NCI-H748 treated with DMSO at 0.1 percent for 48 hours (cell line): ENCODE measurements around the gene RAB3GAP2.
"Not testable (repeated sequence)": the region's sequence is repeated elsewhere in the genome, so short reads cannot be mapped to it uniquely, and the experiment has no call there.

Source experiments
- DNase-seq: peaks from one replicate; lab custom pipeline; 2025; lab: John Stamatoyannopoulos, UW

Gene RAB3GAP2

DNA sequence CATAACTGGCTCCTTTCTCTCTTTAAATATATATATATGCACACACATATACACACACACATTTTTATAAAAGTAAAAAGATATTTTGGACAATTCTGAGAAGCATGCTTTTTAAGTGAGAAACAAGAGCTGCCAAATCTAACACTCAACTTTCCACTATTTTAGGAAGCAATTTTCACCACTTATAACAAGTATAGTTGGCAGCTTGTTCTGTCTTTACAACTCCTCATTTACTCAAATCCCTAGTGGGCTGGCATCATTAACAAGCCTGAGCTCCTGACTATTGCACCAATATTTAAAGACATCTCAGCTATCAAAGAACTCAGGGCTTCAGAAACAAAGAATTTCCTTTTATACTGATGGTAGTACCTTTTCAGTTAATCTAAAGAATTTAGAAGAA, 76.6 kb downstream of the RAB3GAP2 start:
- DNase-seq, result no peak

DNA sequence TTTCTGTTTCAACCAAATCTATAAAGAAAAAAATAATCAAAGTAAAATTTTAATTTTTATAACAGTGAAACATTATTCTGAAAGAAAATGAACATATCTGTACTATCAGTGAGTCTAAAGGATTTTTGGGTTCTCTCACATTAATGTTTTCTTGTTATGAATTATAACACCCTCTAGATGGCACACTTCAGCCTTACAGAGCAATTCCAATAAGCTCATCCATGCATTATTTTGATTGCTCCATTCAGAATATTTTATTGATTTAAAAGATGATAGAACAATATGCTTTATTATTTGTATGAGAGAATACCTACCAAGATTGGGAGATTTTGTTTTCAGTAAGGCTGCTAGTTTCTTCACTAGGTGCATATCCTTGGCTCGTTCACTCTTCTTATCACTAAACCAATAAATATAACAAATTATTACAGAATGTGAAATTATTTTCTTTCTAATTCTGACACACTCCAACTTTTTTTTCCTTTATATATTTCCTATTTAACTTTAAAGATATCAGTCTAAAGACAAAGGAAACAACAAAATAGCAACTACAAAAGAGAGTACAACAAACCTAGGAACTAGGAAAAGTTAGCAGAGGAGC, 82.4 kb downstream of the RAB3GAP2 start:
- no peak for DNase-seq

DNA sequence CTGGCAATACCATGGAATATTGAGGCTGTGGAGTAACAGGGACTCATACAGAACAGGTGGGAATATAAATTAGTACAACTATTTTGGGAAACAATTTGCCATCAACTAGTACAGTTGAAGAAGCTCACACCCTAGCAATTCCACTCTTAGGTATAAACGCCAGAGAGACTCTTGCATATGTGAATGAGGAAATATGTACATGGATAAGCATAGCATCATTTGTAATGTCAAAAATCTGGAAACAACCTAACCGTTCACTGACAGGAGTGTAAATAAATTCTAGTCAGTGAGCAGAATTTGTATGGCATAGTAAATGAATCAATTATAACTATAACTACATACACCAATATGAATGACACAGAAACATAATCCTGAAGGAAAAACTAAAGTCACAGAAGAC, 83.7 kb downstream of the RAB3GAP2 start:
- DNase-seq, result no peak

DNA sequence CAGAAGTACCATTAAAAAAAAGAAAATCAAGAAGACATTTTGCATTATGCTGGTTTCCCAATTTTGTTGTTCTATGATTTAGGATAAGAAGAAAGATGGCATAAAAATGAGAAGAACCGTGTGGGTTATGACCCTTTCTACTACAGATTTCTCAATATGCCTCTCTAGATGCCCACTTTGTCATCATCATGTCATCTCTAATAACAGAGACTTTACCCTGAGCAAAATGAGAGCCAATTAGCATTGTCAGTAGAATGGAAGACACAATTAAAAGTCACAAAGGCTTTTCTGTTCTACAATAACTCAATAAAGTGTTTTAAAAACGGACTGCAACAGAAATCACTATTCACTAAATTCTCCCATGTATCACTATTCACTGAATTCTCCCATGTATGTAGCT, 85.5 kb downstream of the RAB3GAP2 start:
- no peak for DNase-seq

DNA sequence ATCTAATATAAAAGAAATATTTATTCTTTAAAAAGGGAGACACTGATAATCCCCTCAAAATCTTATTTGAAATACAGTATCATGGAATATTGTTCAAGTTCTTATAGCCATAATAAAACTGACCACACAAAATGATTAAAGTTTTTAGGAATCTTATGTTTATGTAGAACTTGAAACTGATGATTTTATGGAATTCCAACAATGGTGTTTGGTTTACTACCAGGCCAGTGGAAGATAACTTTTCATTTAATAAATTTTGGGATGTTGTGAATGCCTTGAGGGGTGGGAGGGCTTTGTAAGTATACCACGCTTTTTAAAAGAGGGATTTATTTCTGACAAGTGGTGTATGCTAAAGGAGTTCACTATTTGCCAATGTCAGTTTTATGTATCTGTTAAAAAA, 87.7 kb downstream of the RAB3GAP2 start:
- no peak for DNase-seq

DNA sequence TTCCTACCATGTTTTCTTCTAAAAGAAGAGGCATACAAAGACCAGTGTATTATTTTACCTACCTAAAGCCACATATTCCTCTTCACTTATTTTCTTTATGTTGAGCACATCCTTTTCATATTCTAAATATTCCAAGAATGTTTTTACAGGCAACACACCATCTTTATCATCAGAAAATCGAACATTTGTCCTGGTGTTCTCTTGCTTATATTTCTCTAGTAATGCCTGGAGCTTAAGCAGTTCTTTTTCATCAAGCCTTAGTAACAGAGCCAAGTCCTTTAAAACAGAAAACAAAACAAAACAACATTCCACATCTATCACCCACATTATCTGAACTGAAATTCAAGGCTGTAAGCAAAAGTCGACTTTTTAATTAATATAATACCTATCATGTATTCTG, 89.6 kb downstream of the RAB3GAP2 start:
- DNase-seq, result no peak

DNA sequence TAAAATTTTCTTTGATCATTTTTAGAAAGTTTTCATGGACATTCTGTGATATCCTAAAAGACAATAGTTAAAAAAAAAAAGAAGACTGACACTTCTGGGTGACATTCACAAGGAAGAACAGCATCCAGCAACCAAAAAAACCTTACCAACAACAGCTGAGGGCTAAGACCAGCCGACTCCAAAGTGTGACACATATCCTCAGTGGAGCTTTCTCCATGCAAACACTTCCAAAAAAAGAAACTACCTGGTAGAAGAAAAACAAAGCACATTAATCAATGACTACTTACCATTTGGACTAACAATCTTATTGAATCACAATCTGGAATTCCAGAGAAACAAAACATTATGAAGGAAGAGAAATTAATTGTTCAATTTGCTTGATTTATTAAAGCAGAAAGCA, 90.1 kb downstream of the RAB3GAP2 start:
- DNase-seq, result no peak

DNA sequence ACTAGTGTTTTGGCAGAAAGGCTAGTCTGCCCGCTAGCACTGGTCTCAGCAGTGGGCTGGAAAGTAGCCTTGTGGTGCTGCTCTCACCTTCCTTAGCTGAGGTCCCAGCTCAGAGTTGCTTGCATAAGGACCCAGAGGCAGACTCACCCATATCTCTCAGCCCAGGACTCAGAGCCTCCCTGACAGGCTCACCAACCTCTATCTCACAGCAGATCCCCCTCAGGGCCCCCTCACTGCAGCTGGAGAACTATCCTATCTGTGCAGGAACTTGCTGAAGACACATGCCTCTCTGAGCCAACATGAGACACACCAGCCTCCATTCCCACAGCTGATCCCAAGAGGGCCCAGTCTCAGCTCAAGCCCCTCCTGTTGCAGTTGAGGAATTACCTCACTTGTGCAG, 95.7 kb downstream of the RAB3GAP2 start:
- no peak for DNase-seq

DNA sequence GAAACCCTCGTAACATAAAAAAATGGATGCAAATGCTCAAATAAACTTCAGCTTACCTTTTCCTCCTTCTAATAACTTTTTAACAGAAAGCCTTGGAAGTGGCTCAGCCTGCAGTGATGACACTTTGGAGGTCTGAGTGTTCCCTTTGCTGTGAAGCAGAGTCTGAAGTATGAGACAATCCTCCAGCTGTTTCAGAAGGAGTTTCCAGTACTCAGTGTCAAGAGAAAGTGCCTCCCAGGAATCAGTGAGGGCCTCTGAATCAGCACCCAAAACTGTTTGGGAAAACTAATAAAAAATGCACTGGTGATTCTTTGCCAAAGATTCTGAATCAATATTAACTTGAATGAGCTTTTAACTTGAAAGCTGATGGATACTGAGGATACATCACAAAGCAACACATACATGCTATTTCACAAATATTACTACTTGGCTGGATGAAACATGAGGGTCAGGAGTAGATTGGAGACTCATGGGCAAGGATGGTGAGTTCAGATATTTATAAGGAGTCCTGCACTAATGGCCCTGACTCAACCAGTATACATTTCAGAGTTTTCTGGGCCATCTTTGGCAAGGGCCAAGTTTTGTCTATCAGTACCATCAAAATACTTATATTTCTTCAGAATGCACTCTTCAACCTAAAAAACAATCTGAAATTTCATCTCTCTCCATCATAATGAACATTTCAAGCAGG, 101.3 kb downstream of the RAB3GAP2 start:
- no peak for DNase-seq

DNA sequence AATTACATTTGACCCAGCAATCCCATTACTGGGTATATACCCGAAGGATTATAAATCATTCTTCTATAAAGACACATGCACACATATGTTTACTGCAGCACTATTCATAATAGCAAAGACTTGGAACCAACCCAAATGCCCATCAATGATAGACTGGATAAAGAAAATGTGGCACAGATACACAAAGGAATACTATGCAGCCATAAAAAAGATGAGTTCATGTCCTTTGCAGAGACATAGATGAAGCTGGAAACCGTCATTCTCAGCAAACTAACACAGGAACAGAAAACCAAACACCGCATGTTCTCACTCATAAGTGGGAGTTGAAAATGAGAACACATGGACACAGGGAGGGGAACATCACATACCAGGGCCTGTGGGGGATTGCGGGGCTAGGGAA, 102.4 kb downstream of the RAB3GAP2 start:
- DNase-seq, result not testable (repeated sequence)

DNA sequence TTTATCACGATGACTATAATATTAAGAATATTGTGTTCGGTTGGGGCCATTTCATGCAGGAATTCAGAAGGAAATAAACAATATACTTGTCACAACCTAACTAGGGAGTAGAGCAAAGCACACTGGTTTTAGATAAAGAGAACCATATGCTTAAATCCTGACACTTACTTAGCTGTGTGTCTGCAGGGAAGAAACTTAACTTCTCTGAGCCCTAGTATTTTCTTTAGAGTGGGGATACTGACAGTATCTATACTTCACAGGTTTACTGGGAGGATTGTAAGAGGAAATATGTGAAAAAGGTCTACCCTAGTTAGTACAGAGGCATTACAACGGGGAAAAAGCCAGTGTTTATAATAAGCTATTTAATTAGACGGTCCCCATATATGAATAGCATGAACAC, 105.4 kb downstream of the RAB3GAP2 start:
- DNase-seq, result no peak

DNA sequence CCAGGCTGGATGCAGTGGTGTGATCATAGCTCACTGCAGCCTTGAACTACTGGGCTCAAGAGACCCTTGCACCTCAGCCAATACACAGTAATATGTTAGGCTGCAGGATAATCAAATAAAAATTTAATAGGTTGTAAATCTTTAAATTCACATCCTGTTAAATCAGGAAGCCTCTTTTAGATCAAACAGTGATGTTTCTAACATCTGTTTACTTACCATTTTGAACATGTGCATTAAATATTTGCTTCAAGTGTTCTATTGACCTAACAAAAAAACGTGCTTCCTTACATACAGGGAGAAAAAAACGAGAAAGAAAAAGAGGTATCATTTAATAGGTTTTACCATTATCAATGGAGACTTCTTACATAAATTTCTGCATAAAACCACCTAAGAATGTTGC, 107.7 kb downstream of the RAB3GAP2 start:
- DNase-seq, result no peak

DNA sequence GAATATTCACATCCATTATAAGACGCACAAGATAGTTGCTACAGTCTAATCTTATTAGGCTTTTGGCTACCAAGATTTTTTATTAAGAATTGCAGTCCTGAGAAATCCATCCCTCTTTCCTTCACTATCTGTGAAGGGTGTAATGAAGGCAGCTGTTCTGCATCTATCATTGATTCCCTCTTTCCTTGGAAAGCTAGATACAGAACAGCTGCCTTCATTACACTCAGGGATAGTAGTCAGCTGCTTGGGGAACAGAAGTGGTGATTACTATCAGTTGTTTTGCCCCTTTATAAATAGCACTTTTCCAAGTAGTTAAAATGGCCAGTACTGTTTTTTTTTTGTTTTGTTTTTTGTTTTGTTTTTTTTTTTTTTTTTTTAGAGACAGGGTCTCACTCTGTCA, 108.1 kb downstream of the RAB3GAP2 start:
- DNase-seq, result no peak

DNA sequence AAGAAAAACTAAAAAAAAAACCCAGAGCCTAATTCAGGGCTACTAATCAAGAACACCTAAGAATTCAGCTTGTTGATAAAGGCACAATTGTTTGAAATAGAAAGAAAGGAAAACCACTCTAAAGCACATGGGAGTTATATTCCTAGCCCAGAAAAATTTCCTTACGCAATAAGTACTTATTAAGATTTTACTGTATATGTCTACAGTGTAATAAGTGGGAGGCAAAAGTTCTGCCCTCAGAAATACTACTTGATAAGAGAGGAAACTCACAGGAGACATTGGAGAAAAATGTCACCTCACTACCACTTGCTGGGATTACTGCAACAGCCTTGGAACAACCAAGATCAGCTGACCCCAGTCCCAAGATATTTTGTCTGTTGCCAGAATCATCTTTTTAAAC, 112.2 kb downstream of the RAB3GAP2 start:
- no peak for DNase-seq

DNA sequence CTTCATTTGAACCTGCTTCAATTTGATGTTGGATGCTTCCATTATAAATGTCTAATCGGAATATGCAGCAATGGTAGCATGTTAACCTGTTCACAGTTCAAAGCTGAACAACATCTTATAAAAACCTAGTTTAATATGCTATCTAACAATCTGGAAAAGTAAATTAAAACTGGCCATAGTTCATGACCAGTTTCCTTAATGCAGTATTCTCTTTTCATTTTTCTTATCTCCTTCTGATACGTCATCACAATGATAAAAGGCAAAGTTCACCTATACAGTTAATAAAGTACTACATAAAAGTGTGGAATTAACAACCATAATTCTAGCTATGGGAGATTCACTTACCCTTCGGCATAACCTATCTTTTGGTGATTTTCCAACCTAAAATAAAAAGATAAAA, 113.2 kb downstream of the RAB3GAP2 start:
- no peak for DNase-seq

DNA sequence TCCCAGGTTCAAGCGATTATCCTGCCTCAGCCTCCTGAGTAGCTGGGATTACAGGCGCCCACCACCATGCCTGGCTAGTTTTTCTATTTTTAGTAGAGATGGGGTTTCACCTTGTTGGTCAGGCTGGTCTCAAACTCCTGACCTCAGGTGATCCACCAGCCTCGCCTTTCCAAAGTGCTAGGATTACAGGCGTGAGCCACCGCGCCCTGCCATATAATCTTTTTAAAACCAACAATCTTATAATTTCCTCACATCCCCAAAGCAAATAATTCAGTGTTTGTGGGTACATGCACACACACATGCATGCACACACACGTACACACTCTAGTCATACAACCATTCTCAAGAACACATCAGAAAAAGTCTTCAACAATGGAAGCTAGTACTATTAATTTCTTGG, 113.7 kb downstream of the RAB3GAP2 start:
- DNase-seq, result not testable (repeated sequence)

DNA sequence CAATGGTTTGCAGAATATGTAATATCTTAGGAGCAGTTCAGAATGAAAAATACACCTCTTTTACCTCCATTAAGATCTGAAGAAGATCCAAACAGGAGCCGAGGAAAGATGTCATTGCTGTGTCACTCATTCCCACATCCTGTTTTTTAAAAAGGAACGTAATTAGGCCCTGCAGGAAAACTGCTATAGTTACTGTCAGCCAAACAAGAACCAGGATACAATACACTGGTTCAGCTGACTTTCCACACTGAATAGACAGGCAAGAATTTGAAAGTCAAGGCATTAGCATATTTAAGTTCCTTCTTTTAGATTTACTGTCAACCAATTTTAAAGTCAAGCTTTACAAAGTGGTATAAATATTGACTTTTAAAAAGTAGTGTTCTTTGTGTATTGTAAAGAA, 114.5 kb downstream of the RAB3GAP2 start:
- no peak for DNase-seq

DNA sequence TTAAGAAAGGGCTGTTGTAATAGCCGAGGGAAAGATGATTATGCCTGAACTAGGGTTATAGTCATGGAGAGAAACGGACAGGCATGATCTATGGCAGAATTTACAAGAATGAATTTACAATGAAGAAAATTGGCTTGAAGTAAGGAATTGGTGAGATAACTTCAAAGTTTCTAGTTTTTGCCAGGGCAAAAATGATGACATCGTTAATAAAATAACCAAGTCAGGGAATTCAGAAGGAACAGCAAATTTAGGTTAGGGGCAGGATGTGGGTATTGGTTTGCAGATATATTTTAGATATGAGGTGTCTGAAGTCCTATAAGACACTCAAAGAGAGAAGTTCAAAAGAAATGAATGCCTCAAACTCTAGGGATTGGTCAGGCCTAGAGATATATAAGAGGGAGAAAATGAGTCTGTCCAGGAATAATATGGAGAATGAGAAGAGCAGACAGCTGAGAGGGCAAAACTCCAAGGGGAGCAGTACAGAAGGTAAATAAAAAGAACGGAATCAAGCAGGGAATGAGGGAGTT, 115.6 kb downstream of the RAB3GAP2 start:
- DNase-seq, result no peak

DNA sequence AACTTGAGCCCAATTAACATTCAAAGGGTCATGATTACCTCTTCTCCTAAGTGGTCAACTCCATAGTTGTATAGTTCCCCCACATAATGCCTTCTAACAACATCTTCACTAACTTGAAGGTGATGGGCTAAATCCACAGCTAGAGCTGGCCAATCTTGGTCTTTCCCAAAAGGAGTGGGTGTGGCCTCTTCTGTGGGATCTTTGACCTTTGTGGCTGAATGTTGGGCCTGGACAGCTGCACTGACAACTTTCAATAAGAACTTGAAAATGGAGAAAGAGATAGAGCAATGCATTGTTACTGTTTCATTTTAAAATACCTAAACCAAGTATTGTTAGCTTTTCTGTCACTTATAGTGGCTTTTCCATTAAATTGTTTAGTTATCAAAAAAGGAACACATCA, 119.1 kb downstream of the RAB3GAP2 start:
- no peak for DNase-seq

DNA sequence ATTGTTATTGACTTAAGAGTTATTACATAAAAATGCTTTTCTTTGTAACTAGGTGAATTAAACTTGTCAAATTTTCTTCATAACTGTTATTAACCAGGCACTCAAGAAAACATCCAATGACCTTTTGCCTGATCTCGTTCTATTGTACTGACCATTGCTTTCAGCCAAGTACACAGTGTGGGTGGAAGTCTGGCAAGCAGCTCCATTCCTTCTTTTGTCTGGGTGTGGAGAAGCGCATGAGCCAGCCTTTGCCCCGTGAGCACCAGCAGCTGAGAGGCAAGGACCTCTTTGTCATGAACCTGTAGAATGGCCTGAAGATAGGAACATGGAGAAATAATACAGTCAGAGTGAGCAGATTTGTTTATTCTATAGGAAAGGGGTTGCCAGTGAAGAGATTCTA, 120.8 kb downstream of the RAB3GAP2 start:
- DNase-seq, result no peak

DNA sequence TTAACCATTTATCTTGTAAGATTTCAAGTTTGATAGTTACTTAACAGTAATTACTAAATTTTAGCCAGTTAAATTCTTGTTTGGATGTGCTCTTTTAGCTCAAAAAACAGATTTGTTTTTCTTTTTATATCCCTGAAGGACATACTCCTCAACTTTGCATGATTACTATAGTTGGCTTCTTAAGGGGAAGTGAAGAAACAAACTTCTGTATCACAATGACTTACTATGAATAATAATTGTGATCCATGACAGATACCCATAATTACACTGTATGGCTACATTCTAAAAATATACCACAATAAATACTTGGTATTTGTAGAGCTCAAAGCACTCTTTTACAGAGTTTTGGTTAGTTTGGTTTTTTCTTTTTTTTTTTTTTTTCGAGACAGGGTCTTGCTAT, 122.5 kb downstream of the RAB3GAP2 start:
- no peak for DNase-seq

DNA sequence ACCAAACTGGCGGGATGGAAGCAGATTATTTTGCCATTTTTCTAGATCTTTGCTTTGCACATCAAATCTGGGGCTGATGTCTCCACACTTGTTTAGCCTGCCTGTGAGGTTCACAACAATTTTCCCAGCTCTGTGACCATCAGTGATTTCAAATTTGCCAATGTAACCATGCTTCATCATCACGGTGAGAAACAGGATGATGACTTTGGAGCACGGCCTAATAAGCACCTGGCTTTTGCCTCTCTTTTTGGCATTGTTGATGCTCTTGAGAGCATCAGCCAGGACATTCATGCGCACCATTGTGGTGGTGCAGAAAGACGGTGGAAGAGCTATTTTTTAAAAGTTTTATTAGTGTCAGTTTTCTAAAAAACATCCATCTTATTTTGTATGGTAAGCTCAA, 128.2 kb downstream of the RAB3GAP2 start:
- no peak for DNase-seq

DNA sequence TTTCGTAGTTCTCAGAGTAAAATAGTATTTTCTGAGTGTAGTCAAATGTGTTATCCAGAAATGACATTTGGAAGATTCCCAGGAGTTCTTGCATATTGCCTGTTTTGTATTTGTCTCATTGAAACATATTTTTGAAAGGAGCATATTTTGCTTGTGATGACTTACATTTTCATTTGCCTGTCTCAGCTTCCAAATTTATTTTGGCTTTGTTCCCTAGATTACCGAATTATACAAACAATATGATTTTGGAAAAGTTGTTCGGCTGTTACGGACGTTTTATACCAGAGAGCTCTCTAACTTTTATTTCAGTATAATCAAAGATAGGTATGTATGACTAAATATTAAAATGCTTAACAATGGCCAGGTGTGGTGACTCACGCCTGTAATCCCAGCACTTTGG, 132.3 kb downstream of the RAB3GAP2 start:
- DNase-seq, result no peak
